ENCODE results near the gene USP35.
"Not testable (repeated sequence)": the region's sequence is repeated elsewhere in the genome, so short reads cannot be mapped to it uniquely, and the experiment has no call there.

Gene USP35

DNA sequence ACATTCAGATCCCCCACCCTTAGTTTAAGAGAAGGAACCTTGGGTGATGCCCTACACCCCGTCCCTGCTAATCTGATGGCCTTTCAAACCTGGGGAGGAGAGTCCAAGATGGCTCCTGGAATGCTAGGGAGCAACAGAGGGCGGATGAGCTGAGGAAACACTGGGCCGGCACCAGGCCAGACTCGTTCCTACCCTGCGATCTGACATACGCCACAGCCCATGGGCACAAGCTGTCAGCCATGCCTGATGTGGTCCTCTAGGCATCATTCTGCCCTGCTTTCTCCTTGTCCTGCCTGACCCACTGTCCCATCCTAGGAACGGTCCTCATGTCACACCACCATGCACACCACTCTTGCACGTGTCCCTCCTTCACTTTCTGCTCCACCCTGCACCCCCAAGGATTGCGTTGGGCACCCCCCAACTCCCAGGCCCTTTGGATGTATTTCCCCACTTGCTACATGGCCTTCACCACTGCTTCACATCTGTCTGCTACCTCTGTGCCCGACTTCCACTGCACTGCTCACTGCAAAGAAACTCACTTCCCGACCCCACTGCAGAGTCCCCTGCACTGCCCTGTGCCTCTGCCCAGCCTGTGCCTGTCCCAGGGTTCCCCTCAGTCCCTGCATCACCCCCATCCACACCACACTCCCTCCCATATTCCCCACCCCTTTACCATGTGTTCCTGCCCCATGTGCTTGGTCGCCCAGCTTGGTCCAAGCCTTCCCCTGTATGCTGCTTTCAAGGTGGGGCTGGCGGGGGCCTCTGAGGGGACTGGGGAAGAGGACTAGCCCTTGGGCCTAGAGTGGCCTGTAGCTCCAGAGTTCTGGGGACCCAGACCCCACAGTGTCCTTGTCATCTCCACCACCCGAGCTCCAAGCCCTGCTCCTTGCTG, 29.2 kb downstream of the USP35 start:
- no peak overlapping the region for H3K4me3 ChIP-seq (ENCODE audit: control insufficient read depth, low read depth, low read length)
- TF ChIP-seq, protein P1, sequence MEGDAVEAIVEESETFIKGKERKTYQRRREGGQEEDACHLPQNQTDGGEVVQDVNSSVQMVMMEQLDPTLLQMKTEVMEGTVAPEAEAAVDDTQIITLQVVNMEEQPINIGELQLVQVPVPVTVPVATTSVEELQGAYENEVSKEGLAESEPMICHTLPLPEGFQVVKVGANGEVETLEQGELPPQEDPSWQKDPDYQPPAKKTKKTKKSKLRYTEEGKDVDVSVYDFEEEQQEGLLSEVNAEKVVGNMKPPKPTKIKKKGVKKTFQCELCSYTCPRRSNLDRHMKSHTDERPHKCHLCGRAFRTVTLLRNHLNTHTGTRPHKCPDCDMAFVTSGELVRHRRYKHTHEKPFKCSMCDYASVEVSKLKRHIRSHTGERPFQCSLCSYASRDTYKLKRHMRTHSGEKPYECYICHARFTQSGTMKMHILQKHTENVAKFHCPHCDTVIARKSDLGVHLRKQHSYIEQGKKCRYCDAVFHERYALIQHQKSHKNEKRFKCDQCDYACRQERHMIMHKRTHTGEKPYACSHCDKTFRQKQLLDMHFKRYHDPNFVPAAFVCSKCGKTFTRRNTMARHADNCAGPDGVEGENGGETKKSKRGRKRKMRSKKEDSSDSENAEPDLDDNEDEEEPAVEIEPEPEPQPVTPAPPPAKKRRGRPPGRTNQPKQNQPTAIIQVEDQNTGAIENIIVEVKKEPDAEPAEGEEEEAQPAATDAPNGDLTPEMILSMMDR (IDR thresholded peaks at IDR 0.05; ENCODE audit: control insufficient read depth, insufficient read depth, low read depth, low read length, missing control alignments): no peak
- DNase-seq (ENCODE audit: low read depth): no peak

DNA sequence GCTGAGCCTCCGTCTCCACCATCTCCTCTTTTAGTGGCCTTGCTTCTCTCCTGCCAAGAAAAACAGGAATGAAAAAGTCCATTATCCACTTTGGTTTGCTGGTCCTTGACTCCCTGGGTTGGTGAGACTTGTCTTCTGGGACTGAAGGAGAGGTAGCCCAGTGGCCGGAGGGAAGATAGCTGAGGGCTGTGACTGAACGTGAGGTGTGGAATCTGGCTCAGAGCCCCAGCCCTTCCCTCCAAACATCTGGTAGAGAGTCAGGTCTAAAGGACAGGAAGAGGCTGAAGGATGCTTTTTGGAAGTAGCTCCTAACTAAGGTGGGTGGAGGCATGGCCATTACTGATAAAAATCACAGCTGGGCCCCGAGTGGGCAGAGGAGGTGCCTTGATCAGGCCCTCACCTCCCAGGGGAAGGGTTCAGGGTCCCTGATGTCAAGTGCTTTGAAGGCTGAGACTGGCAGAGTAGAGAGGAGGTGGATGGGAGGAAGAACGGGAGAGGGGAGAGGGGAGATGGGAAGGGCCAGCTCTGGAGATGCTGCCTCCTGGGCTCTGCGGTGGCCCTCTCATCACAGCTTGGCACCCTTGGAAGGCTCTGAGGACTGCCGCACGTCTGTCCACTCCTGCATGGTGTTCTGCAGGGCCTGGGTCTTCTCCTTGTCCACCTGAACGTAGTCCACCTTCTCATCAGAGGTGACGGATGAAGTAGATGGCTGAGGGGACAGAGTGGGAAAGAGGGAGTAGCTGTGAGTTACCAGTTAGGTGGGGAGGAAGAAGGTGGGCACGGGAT, 30.2 kb downstream of the USP35 start:
- TF ChIP-seq, protein P1 (IDR thresholded peaks at IDR 0.05; ENCODE audit: control insufficient read depth, insufficient read depth, low read depth, low read length, missing control alignments): no peak
- DNase-seq (ENCODE audit: low read depth): no peak
- no peak overlapping the region for H3K4me3 ChIP-seq (ENCODE audit: control insufficient read depth, low read depth, low read length)

DNA sequence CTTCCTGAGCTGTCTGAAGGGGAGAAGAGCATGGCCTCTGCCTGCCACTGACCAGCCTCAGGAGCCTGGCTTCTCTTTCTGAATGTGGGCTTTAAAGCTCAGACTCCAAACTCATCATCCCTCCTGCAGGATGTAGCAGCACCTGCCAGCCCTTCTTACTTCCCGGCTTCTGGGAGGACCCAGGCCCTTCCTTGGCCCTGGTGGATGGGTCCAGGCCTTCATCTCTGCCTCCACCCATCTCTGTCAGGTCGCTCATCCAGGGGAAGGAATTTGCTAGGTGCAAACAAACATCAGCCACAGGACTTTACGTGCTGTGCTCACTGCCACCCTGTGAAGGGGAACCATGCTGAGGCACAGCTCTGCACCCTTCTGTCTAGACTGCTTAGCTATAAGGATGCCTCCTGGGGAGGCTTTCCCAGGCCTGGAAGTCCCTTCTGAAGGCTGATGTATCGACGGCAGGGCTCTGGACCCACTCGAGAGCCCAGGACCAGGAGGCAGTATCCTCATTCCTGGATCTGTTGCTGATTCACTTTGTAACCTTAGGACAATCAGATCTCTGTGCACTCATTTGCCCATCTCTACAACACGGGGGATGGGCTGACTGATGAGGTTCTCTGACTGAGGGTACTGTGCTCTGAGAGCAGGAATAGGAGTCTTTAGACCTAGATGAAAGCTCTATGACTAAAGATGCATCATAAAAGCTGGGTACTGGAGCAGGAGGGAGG, 30.9 kb downstream of the USP35 start:
- no peak overlapping the region for H3K4me3 ChIP-seq (ENCODE audit: control insufficient read depth, low read depth, low read length)
- no peak for DNase-seq (ENCODE audit: low read depth)
- TF ChIP-seq, protein P1 (IDR thresholded peaks at IDR 0.05; ENCODE audit: control insufficient read depth, insufficient read depth, low read depth, low read length, missing control alignments): no peak

DNA sequence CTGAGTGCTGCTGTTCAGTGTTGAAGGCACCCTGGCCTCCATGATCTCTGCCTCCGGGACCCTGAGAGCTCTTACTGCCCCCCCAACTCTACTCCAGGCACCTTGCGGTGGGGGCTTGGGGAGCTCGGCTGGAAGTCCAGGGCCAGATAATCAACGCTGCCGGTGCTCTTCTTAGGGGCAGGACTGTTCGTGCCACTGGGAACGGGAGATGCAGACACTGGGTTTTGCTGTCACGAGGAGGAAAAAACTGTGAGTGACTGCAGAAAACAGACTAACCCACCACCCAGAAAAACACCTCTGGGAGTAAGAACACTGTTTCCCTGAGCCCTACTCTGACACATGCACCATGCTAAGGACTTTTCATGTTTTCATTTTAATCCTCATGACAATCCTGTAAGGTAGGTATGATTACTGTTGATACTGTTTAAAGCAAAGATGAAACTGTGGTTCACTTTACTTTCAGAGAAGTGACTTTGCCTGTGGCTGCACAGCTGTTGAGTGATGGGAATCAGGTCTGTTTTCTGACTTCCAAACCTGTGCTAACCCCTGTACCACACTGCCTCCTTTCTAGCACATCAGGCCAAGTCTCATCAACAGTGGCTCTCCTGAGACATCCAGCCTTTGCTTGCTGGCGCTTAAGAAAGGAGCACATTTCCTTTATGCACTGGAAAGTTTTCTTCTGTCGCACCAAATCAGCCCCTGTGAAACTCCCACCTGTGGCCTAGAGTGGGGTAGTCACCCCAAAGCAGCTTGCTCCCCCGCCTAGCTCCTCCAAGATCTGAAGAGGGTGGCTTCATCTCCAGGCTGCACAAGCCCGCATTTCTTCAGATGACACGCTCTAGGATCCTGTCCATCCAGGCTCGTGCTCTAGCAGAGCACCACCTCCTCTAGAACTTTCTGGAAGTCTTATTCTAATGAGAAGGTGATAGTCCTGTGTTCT, 31.8 kb downstream of the USP35 start:
- TF ChIP-seq, protein P1 (IDR thresholded peaks at IDR 0.05; ENCODE audit: control insufficient read depth, insufficient read depth, low read depth, low read length, missing control alignments): no peak
- no peak for DNase-seq (ENCODE audit: low read depth)

DNA sequence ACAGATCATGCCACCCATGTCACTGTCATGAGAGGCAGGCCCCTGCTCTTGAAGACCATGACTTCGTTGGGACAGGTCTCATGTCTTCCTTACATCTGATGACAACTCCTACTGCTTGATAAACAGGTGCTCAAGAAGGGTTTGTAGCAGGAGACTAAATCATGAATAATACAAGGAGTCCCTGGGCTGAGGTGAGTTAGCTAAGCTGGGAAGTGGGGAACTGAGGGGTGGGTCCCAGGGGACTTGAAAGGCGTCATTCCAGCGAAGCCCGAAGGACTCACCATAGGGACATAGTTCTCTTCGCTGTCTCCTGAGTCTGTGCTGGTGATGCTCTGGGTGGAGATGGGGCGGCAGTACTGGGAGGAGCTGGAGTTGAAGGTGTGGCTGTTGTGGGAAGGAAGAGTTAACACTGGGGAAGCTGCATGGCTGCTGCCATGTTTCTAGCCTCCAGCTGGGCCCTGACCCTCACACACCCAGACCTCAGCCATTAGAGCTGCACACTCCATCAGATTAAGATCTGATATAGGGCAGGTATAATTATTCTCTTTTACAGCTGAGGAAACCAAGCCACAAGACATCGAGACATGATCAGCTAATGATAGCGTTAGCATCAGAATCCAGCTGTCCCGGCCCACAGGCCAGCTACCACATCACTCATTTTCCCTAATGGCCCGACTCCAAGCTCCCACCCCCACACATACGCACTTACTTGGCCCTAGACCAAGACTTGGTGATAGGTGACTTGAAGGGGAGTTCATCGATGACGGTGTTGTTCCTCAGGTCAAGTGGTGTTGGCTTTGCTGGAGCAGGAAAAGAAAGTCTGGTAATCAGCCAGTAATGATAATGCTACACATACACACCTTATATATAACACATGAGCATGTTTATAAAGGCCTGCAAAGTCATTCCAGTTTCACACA, 32.9 kb downstream of the USP35 start:
- H3K4me3 ChIP-seq (ENCODE audit: control insufficient read depth, low read depth, low read length): no peak overlapping the region
- no peak for DNase-seq (ENCODE audit: low read depth)
- TF ChIP-seq, protein P1 (IDR thresholded peaks at IDR 0.05; ENCODE audit: control insufficient read depth, insufficient read depth, low read depth, low read length, missing control alignments): no peak

More for the DNA sequence above, 31.8 kb downstream of the USP35 start:
- H3K4me3 ChIP-seq (ENCODE audit: control insufficient read depth, low read depth, low read length): no peak overlapping the region

DNA sequence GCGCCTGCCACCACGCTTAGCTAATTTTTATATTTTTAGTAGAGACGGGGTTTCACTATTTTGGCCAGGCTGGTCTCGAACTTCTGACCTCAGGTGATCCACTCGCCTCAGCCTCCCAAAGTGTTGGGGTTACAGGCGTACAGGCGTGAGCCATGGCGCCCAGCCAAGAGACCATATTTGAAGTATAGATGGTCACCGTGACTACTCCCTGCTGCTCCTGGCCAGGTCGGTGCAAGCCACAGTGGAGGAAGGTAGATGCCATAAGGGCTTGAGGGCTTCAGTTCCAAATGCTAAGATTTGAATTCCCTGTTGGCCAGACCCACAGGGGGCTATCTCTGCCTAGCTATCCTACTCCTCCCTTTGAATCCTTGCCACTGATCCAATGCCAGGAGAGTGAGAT, 34.0 kb downstream of the USP35 start:
- DNase-seq (ENCODE audit: low read depth): not testable (repeated sequence)

More for the DNA sequence above, 34.0 kb downstream of the USP35 start:
- not testable (repeated sequence) for H3K4me3 ChIP-seq (ENCODE audit: control insufficient read depth, low read depth, low read length)

Measured in AG09309 (cell line).